SU-DHL-6 (cell line): ENCODE measurements around the gene PTPRG.

Experiments
- CTCF ChIP-seq: fragments of 200-600 bp; sonication (generic); IDR thresholded peaks from one replicate; pipeline ENCODE4 v1.5.1; 2017; ENCODE audit warnings: antibody characterized with exemption, mild to moderate bottlenecking, low read length, moderate library complexity; ENCODE audit not compliant: insufficient read depth, poor library complexity, severe bottlenecking
- EZH2phosphoT487 ChIP-seq: fragments of 200-600 bp; sonication (generic), shearing (Covaris generic); conservative IDR thresholded peaks from 2 replicates; pipeline ENCODE4 v1.6.1; 2018; ENCODE audit warnings: mild to moderate bottlenecking, antibody characterized with exemption, low read length, moderate library complexity, mixed read lengths

DNA sequence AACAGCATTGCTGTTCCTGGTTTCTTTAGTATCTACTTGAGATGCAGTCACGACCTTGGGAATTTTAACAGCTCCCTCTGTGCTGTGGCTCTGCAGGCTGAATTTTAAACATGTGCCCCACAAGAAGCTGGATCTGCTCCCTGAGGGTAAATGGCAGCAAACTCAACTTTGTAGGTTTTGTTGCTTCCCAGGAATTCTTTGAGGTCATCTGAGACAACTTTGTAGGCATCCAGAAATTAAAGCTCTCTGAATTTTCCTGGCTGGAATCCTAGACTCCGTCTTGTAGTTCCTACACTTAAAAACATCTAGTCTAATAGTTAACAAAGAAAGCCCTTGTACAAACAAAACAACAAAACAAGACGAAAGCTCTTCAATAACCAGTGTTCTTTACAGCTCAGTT lies 445.7 kb downstream of the PTPRG start:
- TF ChIP-seq CTCF = no peak
- no peak for TF ChIP-seq EZH2phosphoT487
